Inflammatory macrophage treated with lipopolysaccharide for 4 hours (primary cell): ENCODE data around the gene ARHGEF1.
"Not testable (repeated sequence)": the region's sequence is repeated elsewhere in the genome, so short reads cannot be mapped to it uniquely, and the experiment has no call there.

Source experiments
- DNase-seq: peaks from one replicate; pipeline ENCODE4 v3.0.0-alpha.2; 2020

ARHGEF1 gene

DNA sequence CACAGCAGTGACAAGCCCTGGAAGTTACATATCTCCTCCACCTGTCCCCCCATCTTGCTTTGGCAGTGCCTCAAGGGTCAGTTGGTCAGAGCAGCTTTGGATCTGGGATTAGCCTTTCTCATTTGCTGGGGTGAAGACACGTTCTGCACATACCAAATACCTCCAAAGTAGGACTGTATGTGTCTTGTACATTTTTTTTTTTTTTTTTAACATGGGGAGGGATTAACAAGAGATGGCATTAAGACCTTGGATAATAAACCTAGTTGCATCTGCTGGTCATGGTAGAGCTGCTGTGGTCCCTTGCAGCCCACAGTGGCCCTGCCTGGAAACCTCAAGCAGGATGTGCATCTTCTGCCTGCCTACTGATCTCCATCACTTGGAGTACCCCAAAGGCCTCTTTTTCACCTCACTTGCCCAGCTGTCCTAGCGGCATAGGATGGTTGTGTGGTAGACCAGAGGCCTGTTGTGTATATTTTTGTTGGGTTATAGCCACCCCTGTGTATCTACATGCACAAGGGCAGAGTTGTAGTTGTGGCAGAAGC is 20.5 kb upstream of the ARHGEF1 start:
- DNase-seq, result no peak

DNA sequence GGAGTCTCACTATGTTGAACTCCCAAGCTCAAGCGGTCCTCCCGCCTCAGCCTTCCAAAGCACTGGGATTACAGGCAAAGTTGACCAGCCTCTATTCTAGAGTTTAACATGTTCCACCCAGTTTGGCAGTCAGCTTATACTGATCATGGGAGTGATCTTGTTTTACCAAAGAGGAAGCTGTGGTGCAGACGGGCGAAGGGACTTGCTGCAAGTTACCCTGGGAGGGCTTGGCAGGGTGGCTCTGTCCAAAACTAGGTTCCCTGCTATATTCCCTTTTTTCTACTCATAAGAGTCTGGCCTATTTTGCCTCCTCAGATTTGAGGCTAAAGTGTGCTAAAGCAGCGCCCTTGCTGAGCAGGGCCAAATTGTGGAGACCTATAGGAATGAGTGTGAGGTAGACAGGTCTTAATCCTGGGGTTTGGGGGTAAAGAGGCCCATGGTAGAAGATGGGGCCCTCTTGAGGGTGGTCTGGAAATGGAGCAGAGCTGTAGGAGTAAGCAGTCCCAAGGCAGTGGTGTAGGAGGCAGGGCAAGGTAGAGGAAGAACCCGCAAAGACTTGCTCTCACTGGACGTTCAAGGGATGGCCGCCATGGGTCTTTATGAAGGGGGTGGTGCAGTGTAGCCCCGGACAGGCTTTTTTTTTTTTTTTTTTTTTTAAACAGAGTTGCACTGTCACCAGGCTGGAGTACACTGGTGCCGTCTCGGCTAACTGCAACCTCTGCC is 19.6 kb upstream of the ARHGEF1 start:
- DNase-seq, result peak; percentile 47

DNA sequence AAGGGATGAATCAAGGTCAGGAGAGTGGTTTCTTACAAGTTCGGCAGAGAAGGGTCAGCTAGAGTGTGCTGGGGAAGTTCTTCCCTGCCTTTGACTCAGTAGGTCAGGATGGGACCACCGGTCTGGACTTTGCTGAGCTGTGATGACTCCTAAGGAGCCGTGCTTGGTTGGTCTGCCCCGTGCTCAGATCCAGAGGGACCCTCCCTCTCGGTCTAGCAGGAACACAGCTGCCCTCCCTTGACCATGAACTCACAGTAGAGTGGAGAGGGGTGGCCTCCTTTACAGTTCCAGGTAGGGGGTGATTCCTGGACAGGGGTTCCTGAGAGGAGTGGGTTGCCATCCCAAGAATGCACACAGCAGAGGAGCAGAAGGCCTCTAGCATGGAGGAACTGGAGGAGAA is 18.6 kb upstream of the ARHGEF1 start:
- DNase-seq, result no peak

DNA sequence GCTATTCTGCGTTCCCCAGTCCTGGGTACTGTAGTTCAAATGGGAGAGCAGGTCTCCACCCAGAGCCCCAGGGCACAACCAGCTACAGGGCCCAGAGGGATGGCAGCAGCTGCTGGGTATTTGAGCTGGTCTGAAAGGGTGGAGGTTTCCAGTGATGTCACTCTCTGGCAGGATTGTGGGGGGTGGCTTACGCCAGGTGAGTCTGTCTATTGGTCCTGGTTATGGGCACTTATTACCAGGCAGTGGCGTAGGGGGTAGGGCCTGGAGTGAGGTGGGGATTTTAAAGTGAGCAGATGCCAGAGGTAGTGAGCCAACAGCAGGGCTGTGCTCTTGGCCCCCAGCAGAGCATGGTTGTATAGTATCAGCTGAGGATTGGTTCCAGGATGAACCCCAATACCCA is 16.7 kb upstream of the ARHGEF1 start:
- no peak for DNase-seq

DNA sequence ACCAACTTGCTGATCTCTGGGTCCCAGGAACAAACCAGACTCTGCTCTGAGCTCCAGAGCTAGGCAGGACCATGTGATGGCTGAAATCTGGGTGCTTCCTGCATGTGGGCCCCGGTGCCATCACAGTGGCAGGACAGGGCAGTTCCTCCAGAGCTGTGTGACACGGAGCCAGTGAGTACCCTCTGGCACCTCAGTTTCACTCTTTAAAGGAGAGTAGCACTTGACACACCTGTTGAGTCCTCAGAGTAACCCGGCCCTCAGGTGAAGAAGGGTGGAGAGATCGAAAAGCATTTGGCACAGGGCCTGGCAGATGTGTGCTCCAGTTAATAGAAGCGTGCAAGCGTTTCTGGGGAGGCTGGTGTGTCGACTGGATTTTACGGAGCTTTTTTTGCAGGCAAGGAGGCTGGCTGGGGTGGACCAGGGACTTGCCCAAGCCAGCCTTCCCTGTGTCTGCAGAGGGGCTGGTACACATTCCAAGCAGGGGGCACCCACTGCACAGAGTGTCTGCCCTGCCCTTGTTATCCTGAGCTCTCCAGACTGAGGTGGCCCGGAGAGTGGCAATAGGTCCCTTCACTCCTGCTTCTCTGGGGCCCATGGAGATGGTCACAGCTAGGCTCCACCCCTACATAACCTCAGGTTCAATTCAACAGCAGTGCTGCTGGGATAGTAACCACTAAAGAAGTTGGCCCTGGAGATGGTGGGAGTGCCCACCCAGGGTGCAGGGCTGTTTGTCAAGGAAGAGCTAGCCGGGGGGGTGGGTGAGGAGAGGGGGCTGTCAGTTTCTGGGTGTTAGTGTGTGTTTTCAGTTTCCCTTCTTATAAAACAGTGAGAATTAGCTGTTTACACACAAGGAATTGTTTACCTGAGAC is 14.6 kb upstream of the ARHGEF1 start:
- no peak for DNase-seq

DNA sequence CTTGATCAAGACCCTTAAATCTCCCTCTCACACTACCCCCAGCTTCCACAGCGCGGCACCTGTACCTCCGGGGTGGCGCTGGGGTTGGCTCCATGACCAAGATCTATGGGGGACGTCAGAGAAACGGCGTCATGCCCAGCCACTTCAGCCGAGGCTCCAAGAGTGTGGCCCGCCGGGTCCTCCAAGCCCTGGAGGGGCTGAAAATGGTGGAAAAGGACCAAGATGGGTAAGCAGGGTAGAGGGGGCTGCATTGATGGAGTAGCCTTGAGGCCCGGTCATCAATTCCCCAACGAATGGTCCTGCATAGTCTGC is 14.0 kb upstream of the ARHGEF1 start:
- no peak for DNase-seq

DNA sequence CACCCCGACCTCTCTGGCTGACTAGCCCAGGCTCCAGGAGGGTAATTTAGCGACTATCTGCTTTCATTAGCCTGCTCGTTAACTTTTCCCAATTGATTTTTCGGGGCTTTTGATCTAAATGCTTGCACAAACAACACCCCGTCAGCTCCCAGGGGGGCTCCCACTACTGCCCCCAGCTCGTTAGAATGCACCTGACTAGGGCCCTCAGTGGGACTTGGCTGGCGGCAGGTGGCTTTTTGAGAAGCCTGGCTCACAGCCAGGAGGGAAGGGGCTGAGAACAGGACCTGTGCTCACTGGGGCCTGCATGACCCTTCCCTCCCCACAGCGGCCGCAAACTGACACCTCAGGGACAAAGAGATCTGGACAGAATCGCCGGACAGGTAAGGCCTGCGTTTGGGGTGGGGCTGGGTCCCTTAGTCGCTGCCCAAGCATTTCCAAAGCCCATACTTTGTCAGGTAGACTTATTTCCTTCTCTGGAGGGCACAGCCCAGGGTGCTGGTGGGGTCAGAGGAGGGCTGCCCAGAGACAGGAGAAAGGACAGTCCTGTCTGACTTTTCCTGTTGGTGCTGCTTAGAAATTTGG is 13.5 kb upstream of the ARHGEF1 start:
- no peak for DNase-seq

DNA sequence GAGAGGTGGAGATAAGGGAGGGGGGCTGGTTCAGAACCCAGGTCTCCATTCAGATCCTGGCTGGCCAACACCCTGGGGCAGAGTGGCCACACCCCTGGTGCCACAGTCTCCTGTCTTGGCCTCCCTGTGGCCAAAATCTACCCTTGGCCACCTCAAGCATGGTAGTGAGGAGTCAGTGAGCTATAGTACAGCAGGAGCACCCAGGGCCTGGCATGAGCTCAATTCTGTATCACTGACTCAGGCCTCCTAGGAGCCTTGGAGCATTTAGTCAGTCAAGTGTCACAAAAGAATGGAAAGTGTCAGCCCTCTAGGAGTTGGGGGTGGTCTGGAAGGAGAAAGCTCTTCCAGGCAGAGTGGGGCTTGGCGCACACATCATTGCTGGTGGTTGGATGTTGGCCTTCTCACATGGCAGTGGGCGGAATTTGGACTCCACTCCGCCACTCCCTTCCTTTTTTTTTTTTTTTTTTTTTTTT is 12.5 kb upstream of the ARHGEF1 start:
- peak; percentile 46 for DNase-seq

DNA sequence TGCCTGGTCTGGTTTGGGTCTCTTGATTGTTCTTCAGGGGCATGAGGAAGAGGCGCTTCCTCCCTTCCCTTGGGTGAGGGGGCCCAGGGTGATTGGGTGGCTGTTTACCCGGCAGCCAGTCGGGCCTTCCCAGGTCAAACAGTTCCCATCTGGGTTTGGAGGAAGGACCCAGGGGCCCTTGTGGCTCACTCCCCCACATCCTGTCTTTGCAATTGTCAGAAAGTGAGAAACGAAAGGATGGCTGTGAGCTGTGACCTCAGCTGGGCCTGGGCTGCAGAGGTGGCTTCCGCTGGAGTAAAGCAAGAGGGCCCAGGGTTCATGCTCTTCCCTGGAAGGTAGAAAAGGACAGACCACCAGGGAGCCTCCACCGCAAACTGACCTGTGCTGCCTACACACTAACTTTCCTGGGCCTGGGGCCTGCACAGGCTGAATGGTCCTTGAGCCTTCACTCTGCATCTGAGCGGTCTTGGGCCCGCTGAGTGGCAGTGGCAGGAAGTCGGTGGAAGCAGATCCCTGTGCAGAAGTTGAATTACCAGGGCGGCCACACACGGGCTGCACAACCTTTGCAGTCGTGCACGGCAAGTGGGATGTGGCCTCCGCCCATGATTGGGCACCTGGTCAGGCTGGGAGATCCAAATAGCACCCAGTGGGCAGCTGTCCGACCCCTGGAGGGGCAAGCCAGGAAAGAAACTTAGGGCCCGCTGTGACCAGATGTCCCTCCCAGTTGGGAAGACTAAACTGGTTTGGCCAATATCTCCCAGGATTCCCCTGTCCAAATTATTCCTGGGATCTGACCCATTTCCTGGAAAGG is 11.2 kb upstream of the ARHGEF1 start:
- DNase-seq, result peak; percentile 84

DNA sequence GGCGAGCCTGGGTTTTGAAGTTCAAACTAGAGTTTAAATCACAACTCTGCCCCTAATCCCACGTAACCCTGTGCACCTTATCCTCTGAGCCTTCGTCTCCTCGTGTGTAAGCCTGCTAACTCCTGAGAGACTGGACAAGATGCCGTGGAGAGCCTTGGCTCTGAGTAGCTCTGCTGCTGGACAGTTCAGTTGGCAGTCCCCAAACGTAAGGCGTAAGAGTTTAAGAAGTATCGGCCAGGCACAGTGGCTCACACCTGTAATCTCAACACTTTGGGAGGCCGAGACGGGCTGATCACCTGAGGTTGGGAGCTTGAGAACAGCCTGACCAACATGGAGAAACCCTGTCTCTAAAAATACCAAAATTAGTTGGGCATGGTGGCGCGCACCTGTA is 10.6 kb upstream of the ARHGEF1 start:
- DNase-seq, result no peak

DNA sequence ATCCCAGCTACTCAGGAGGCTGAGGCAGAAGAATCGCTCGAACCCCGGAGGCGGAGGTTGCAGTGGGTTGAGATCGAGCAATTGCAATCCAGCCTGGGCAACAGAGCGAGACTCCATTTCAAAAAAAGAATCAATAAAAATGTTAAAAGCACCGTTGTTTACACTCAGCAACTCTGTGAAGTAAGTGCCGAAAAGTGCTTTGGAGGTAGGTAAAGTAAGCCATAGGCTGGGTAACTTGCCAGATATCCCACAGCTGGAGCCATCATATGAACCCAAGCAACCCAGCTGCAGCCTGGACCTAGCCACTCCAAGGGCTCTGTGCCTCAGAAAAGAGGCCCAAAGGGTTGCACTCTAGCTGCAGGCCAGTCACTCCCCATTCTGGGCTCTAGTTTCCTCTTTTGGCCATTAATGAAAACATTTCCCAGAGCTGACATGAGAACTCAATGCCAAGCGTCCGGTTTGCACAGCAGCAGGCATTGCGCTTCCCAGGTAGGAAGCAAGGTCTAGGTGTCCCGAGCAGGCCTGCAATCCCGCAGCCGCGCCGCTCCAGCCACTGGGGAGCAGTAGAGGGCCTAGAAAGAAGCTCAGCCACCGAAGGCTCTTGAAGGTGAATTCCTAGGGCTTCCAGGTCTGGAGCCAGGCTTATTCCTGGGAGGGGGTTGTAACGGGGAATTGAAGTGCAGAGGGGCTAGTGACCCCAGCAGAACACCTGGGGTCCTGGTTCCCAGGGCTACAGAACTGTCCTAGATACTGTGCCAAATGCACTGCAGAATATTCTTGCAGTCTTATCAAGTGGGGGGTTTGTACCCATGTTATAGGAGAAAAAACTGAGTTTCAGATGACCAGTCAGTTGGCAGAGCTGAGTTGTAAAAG is 10.0 kb upstream of the ARHGEF1 start:
- peak; percentile 57 for DNase-seq

DNA sequence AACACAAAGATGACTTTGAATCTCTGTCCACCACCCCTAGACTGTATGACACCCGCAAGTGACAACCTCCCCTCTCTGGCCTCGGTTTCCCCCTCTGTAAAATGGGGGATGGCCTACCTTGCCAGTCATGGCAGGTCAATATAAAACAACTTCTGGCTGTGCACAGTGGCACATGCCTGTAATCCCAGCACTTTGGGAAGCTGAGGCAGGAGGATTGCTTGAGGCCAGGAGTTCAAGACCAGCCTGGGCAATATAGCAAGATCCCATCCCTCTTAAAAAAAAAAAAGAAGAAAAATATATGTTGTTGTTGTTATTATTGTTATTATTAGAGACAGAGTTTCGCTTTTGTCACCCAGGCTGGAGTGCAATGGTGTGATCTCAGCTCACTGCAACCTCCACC is 7.0 kb upstream of the ARHGEF1 start:
- not testable (repeated sequence) for DNase-seq

DNA sequence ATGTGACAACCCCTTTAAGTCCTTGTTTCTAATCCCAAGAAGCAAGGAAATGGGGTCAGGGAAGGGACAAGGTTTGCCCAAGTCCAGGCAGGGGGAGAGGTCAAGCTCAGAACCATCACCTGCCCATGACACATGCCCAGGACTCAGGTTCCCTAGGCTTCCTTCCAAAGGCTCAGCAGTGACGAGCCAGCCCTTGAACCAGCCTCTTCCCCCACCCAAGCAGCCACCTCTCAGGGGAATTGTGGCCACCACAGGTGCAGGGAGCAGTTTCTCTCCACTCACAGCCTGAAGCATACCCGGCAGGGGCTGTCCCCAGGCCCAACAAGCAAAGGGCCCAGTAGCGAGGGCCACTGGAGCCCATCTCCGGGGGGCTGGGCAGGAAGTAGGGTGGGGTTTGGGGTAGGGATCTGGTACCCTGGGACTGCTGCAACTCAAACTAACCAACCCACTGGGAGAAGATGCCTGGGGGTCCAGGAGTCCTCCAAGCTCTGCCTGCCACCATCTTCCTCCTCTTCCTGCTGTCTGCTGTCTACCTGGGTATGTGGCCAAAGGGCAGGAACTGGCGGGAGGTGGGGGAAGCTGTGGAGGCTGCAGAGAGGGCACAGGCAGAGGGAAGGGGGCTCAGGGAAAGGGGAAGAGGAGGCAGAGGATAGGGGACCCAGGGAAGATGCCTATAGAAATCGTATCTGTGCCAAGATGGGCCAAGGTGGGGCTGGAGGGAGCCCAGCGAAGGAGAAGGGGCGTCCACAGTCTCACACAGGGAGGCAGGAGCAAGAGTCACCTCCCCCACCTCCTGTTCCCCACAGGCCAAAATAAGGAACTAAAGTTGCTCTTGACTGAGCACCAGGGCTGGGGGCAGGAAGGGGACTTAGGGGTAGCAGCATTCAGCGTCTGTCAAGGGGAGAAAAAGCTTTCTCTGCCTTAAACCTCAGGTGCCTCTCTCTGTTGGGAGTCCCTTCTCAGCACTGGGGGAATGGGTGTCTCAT is 5.8 kb upstream of the ARHGEF1 start, which contains the start of gene CD79A:
Gene CD79A, plus strand, starts transcription at position 433 of the 986 bp plus-strand sequence. Its CDS starts 26 bp downstream, at position 459.
- peak; percentile 51 for DNase-seq

DNA sequence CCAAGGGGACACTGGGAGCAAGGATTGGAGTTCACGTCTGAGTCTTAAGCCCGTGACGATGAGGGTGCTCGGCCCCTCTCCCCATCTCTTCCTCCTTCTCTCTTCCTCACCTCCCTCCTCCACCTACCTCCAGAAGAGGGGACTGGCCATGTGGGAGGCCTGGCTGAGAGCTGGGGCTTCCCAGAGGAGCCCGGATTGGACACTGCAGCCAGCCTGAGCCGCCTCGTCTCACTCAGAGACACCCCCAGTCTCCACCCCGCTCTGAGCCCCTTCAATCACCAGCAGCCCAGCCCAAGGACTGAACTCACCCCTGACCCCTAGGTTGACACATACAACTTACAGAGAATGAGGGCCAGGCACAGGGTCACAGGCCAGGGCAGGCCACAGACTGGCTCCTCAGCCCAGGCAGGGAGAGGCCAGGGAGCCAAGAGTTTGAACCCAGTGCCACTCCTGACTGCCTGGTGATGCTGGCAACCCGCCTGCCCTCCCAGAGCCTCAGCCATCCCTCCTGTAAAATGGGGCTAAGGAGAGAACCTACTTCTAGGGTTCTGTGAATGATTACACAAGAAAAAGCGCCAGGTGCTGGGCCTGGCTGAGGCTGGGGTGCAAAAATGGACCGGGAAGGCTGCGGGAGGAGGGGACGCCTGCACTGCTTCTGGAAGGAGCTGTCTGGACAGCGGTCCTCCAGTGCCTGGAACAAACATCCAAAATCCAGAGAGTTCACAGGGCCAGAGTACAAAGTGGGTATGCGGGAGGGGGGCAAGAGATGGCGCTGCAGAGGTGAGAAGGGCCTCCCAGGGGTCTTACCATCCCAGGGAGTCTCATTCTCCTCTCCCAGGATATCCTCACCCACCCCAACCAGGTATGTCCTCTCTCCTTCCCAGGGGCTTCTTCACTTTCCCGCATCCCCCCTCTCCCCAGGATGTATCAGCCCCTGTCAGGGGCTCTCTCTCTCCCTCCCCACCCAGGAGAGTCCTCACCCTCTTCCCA is 4.8 kb upstream of the ARHGEF1 start:
- peak; percentile 48 for DNase-seq

DNA sequence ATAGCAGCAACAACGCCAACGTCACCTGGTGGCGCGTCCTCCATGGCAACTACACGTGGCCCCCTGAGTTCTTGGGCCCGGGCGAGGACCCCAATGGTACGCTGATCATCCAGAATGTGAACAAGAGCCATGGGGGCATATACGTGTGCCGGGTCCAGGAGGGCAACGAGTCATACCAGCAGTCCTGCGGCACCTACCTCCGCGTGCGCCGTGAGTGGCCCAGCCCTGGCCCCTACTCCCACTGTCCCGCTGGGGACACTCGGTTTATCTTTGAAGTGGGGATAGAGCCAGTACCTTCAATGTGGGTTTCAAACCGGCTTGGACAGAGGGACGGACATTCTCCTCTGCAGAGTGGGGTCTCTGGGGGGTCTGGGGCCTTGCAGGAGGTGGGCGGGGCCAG is 3.9 kb upstream of the ARHGEF1 start:
- DNase-seq, result no peak

DNA sequence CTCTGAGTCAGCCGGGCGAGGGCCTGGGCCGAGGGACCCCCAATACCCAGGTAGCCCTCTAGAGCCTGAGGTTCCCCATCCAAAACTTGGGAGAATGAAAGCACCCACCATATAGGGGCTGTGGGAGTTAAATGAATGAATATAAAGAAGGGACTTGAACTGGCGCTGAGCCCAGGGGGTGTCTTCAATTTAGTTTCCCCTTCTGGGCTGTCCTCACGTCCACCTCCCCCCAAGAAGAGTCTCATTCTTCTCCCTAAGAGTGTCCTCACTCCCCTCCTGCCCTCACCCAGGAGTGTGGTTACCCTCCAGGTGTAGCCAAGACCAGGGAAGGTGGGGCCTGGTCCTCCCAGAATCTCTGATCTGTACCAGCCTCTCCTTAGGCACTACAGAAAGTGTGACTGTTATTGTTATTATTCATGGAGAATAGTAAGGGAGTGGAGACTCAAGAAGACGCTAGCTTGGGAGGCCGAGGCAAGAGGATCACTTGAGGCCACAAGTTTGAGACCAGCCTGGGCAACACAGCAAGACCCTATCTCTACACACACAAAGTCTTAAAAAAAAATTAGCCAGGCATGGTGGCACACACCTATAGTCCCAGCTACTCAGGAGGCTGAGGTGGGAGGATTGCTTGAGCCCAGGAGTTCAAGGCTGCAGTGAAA is 3.2 kb upstream of the ARHGEF1 start:
- no peak for DNase-seq

DNA sequence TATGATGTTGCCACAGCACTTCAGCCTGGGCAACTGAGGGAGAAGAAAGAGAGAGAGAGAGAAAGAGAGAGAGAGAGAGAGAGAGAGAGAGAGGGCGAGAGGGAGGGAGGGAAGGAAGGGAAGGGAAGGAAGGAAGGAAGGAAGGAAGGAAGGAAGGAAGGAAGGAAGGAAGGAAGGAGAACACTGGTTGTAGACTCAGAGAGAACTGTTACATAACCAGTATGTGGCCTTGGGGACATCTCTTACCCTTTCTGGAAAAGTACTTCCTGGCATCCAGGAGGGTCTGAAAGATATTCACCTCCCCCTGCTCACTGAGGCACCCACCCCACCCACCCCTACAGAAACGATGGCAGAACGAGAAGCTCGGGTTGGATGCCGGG is 2.7 kb upstream of the ARHGEF1 start:
- no peak for DNase-seq

DNA sequence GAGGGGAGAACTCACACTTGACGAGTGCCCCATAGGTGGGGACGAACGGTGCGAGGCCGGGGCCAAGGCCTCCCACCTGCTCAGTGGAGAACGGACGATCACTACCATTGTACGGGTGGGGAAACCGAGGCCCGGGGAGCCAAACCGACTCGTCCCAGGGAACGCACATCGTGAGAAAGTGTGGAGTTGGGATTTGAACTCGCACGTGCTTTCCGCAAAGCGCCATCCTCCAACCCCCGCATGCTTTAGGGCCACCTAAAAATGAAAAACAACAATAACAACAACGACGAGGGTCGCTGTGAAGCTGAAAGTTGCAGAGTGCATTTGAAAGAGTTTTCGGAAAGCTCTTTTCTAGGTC is 458 bp downstream of the ARHGEF1 start:
- DNase-seq, result no peak
